OCI-LY3 (cell line): ENCODE results near the gene GRIK4.

ENCODE experiments used
- EZH2phosphoT487 ChIP-seq: fragments of 200-600 bp; shearing (Covaris generic); IDR thresholded peaks from 2 replicates; pipeline ENCODE4 v1.6.1; 2018; ENCODE audit warnings: antibody characterized with exemption, mixed run types, low read depth
- TF ChIP-seq, protein P1 (sequence below): fragments of 200-600, 300-600 bp; sonication (generic); IDR thresholded peaks from 2 replicates; pipeline ENCODE4 v1.5.1; 2014; ENCODE audit warnings: antibody characterized with exemption, low read length, low read depth

DNA sequence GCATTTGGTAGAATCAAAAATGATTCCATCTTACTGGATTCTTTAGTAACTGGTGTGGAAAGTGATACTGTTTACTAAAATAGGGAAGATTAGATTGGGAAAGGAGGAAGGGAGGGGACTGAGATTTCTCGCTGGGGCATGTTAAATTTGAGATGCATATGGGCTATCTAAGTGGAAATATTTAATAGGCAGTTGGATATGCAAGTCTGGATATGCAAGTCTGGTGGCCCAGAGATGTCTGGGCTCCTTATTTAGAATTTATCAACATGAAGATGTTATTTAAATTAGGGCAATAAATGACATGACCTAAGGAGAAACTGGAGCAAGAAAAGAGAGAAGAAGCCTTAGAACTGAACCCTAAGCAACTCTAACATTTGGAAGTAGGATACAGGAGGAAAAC is 495.4 kb downstream of the GRIK4 start:
- TF ChIP-seq, protein P1, sequence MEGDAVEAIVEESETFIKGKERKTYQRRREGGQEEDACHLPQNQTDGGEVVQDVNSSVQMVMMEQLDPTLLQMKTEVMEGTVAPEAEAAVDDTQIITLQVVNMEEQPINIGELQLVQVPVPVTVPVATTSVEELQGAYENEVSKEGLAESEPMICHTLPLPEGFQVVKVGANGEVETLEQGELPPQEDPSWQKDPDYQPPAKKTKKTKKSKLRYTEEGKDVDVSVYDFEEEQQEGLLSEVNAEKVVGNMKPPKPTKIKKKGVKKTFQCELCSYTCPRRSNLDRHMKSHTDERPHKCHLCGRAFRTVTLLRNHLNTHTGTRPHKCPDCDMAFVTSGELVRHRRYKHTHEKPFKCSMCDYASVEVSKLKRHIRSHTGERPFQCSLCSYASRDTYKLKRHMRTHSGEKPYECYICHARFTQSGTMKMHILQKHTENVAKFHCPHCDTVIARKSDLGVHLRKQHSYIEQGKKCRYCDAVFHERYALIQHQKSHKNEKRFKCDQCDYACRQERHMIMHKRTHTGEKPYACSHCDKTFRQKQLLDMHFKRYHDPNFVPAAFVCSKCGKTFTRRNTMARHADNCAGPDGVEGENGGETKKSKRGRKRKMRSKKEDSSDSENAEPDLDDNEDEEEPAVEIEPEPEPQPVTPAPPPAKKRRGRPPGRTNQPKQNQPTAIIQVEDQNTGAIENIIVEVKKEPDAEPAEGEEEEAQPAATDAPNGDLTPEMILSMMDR: no peak
- TF ChIP-seq EZH2phosphoT487: no peak
